ENCODE results near the gene STAB1.

STAB1 gene

GRCh38 chr3:52518723-52519444, 23.7 kb downstream of the STAB1 start:
- no peaks in the 10 kb centered on the region for H3K4me1 ChIP-seq (ENCODE audit: control insufficient read depth, insufficient read depth, low read length)
- peak overlapping the region; percentile 55 for H3K4me3 ChIP-seq (ENCODE audit: low read depth, low read length)
- H3K9me3 ChIP-seq (ENCODE audit: control insufficient read depth, insufficient read depth, low read length): no peaks in the 10 kb centered on the region
- H3K9ac ChIP-seq (ENCODE audit: low read depth, low read length): no peak overlapping the region
- peaks cover 4% of the 10 kb centered on the region for H3K27me3 ChIP-seq (ENCODE audit: control insufficient read depth, insufficient read depth, low read length)
- H3K36me3 ChIP-seq (ENCODE audit: control insufficient read depth, insufficient read depth, low read length): peaks cover 11% of the 10 kb centered on the region

DNA sequence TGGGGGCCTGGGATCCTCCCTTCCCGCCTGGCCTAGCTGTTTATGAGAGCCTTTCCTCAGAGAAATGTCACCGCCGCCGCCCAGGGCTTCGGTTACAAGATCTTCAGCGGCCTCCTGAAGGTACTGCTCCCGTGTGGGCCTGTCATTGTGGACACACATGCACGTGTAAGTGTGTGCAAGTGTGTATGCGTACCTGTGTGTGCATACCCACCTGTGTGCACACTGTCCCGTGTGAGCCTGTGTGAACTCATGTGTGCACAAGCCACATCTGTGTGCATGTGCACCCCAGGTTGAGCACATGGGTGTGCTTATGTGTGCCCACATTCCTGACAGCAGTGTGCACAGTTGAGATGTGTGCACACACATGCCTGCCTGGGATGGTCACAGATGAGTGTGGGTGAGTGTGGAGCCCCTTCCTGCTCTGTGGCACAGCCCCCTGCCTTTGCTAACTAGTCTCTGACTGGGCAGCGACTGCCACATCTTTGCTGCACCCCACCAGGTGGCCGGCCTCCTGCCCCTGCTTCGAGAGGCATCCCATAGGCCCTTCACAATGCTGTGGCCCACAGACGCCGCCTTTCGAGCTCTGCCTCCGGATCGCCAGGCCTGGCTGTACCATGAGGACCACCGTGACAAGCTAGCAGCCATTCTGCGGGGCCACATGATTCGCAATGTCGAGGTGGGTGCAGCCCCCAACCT, 24.5 kb downstream of the STAB1 start:
- peaks cover 4% of the 10 kb centered on the region for H3K27me3 ChIP-seq (ENCODE audit: control insufficient read depth, insufficient read depth, low read length)
- H3K9me3 ChIP-seq (ENCODE audit: control insufficient read depth, insufficient read depth, low read length): no peaks in the 10 kb centered on the region
- no peaks in the 10 kb centered on the region for H3K4me1 ChIP-seq (ENCODE audit: control insufficient read depth, insufficient read depth, low read length)

GRCh38 chr3:52520141-52520667, 25.1 kb downstream of the STAB1 start:
- Histone ChIP-seq H3K36me3 (ENCODE audit: control insufficient read depth, insufficient read depth, low read length) (peaks cover 22% of the 10 kb centered on the region), H3K4me1 (ENCODE audit: control insufficient read depth, insufficient read depth, low read length) (no peaks in the 10 kb centered on the region), H3K9me3 (ENCODE audit: control insufficient read depth, insufficient read depth, low read length) (no peaks in the 10 kb centered on the region), H3K27me3 (ENCODE audit: control insufficient read depth, insufficient read depth, low read length) (peaks cover 4% of the 10 kb centered on the region), H3K4me3 (ENCODE audit: low read depth, low read length) (no peak overlapping the region), H3K9ac (ENCODE audit: low read depth, low read length) (no peak overlapping the region)

More for the DNA sequence above, 24.5 kb downstream of the STAB1 start:
- H3K9ac ChIP-seq (ENCODE audit: low read depth, low read length): no peak overlapping the region
- peak overlapping the region; percentile 55 for H3K4me3 ChIP-seq (ENCODE audit: low read depth, low read length)
- H3K36me3 ChIP-seq (ENCODE audit: control insufficient read depth, insufficient read depth, low read length): peaks cover 18% of the 10 kb centered on the region

DNA sequence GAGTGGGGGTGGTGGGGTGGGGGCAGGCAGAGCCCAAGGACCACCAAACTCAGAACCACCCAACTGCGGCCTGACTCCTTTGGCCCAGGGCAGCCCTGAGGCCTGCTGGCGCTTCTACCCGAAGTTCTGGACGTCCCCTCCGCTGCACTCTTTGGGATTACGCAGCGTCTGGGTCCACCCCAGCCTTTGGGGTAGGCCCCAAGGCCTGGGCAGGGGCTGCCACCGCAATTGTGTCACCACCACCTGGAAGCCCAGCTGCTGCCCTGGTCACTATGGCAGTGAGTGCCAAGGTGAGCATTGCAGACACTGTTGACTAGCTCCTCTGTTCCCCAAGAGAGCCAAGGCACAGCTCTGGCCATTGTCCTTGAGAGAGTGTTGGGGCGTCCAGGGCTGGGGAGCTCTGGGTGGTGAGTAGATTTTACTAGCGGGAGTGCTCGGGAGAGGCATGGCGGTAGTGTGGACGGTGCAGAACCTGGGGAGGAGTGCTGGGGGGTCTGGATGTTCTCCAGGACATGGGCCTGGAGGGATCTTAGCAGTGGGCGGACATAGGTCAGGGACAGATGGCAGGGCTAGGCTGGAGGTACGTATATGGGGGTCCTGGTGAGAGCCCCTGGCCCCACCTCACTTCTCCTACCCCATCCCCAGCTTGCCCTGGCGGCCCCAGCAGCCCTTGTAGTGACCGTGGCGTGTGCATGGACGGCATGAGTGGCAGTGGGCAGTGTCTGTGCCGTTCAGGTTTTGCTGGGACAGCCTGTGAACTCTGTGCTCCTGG, 25.8 kb downstream of the STAB1 start:
- Histone ChIP-seq H3K9ac (ENCODE audit: low read depth, low read length) (no peak overlapping the region), H3K4me1 (ENCODE audit: control insufficient read depth, insufficient read depth, low read length) (no peaks in the 10 kb centered on the region), H3K27me3 (ENCODE audit: control insufficient read depth, insufficient read depth, low read length) (peaks cover 4% of the 10 kb centered on the region), H3K36me3 (ENCODE audit: control insufficient read depth, insufficient read depth, low read length) (peaks cover 28% of the 10 kb centered on the region), H3K9me3 (ENCODE audit: control insufficient read depth, insufficient read depth, low read length) (no peaks in the 10 kb centered on the region), H3K4me3 (ENCODE audit: low read depth, low read length) (no peak overlapping the region)

- Histone ChIP-seq H3K9ac (ENCODE audit: low read depth, low read length) (no peak overlapping the region), H3K27me3 (ENCODE audit: control insufficient read depth, insufficient read depth, low read length) (peaks cover 4% of the 10 kb centered on the region), H3K36me3 (ENCODE audit: control insufficient read depth, insufficient read depth, low read length) (peaks cover 32% of the 10 kb centered on the region), H3K4me3 (ENCODE audit: low read depth, low read length) (no peak overlapping the region), H3K4me1 (ENCODE audit: control insufficient read depth, insufficient read depth, low read length) (no peaks in the 10 kb centered on the region), H3K9me3 (ENCODE audit: control insufficient read depth, insufficient read depth, low read length) (no peaks in the 10 kb centered on the region)
These were observed 26.3 kb downstream of the STAB1 start for GRCh38 chr3:52521488-52521824.

GRCh38 chr3:52521881-52522650, 26.9 kb downstream of the STAB1 start:
- H3K4me3 ChIP-seq (ENCODE audit: low read depth, low read length): no peak overlapping the region
- peaks cover 4% of the 10 kb centered on the region for H3K27me3 ChIP-seq (ENCODE audit: control insufficient read depth, insufficient read depth, low read length)
- H3K4me1 ChIP-seq (ENCODE audit: control insufficient read depth, insufficient read depth, low read length): no peaks in the 10 kb centered on the region
- H3K9me3 ChIP-seq (ENCODE audit: control insufficient read depth, insufficient read depth, low read length): no peaks in the 10 kb centered on the region
- H3K36me3 ChIP-seq (ENCODE audit: control insufficient read depth, insufficient read depth, low read length): peaks cover 37% of the 10 kb centered on the region
- H3K9ac ChIP-seq (ENCODE audit: low read depth, low read length): no peak overlapping the region

- no peaks in the 10 kb centered on the region for H3K4me1 ChIP-seq (ENCODE audit: control insufficient read depth, insufficient read depth, low read length)
These were observed 27.6 kb downstream of the STAB1 start for GRCh38 chr3:52522651-52523251.

GRCh38 chr3:52523386-52524257, 28.5 kb downstream of the STAB1 start:
- Histone ChIP-seq H3K36me3 (ENCODE audit: control insufficient read depth, insufficient read depth, low read length) (peaks cover 52% of the 10 kb centered on the region), H3K9ac (ENCODE audit: low read depth, low read length) (no peak overlapping the region), H3K4me1 (ENCODE audit: control insufficient read depth, insufficient read depth, low read length) (no peaks in the 10 kb centered on the region), H3K9me3 (ENCODE audit: control insufficient read depth, insufficient read depth, low read length) (no peaks in the 10 kb centered on the region), H3K4me3 (ENCODE audit: low read depth, low read length) (no peak overlapping the region), H3K27me3 (ENCODE audit: control insufficient read depth, insufficient read depth, low read length) (no peaks in the 10 kb centered on the region)

More at GRCh38 chr3:52522651-52523251, 27.6 kb downstream of the STAB1 start:
- peaks cover 44% of the 10 kb centered on the region for H3K36me3 ChIP-seq (ENCODE audit: control insufficient read depth, insufficient read depth, low read length)
- H3K27me3 ChIP-seq (ENCODE audit: control insufficient read depth, insufficient read depth, low read length): peaks cover 2% of the 10 kb centered on the region
- H3K9me3 ChIP-seq (ENCODE audit: control insufficient read depth, insufficient read depth, low read length): no peaks in the 10 kb centered on the region
- H3K9ac ChIP-seq (ENCODE audit: low read depth, low read length): no peak overlapping the region
- no peak overlapping the region for H3K4me3 ChIP-seq (ENCODE audit: low read depth, low read length)

GRCh38 chr3:52524258-52524751, 29.2 kb downstream of the STAB1 start:
- Histone ChIP-seq H3K36me3 (ENCODE audit: control insufficient read depth, insufficient read depth, low read length) (peaks cover 59% of the 10 kb centered on the region), H3K27me3 (ENCODE audit: control insufficient read depth, insufficient read depth, low read length) (no peaks in the 10 kb centered on the region), H3K4me3 (ENCODE audit: low read depth, low read length) (no peak overlapping the region), H3K9ac (ENCODE audit: low read depth, low read length) (no peak overlapping the region), H3K9me3 (ENCODE audit: control insufficient read depth, insufficient read depth, low read length) (no peaks in the 10 kb centered on the region), H3K4me1 (ENCODE audit: control insufficient read depth, insufficient read depth, low read length) (no peaks in the 10 kb centered on the region)

All from iPS-15b (cell line).